Measurements from ENCODE around the gene FARP1.

The FARP1 gene

DNA sequence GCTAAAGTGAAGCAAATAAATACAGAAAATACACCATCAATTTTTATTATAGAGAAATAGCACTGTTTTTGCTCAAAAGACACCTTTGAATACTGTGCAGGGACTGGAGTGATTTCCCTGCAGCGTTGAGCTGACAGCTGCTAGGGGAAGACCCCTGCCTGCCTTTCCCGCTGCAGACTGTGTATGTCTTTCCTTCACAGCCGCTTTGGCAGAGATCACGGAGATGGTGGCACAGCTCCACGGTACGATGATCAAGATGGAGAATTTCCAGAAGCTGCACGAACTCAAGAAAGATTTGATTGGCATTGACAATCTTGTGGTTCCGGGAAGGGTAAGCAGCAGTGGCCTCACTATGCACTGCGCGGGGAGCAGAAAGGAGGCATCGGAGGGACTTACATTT, 292.5 kb downstream of the FARP1 start:
- TF ChIP-seq, protein P1, sequence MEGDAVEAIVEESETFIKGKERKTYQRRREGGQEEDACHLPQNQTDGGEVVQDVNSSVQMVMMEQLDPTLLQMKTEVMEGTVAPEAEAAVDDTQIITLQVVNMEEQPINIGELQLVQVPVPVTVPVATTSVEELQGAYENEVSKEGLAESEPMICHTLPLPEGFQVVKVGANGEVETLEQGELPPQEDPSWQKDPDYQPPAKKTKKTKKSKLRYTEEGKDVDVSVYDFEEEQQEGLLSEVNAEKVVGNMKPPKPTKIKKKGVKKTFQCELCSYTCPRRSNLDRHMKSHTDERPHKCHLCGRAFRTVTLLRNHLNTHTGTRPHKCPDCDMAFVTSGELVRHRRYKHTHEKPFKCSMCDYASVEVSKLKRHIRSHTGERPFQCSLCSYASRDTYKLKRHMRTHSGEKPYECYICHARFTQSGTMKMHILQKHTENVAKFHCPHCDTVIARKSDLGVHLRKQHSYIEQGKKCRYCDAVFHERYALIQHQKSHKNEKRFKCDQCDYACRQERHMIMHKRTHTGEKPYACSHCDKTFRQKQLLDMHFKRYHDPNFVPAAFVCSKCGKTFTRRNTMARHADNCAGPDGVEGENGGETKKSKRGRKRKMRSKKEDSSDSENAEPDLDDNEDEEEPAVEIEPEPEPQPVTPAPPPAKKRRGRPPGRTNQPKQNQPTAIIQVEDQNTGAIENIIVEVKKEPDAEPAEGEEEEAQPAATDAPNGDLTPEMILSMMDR (conservative IDR thresholded peaks at IDR 0.05; ENCODE audit: low read depth, low read length), result no peak
- H3K9ac ChIP-seq, result no peak overlapping the region
- no peak overlapping the region for H3K27ac ChIP-seq
- H3K27me3 ChIP-seq (ENCODE audit: insufficient read depth, low read depth), result no peaks in the 10 kb centered on the region
- H4K20me1 ChIP-seq (ENCODE audit: insufficient read depth), result no peaks in the 10 kb centered on the region
- no peaks in the 10 kb centered on the region for H3K79me2 ChIP-seq (ENCODE audit: insufficient read depth, low read depth)
- no peak overlapping the region for H3K4me2 ChIP-seq
- H3K36me3 ChIP-seq (ENCODE audit: insufficient read depth), result no peaks in the 10 kb centered on the region
- H3K4me3 ChIP-seq (IDR thresholded peaks at IDR 0.05; ENCODE audit: insufficient read depth, low read depth, low read length), result no peak overlapping the region
- H2AFZ ChIP-seq (ENCODE audit: low read depth), result no peak overlapping the region
- H3K4me1 ChIP-seq (ENCODE audit: low read depth, poor library complexity, severe bottlenecking), result no peaks in the 10 kb centered on the region

DNA sequence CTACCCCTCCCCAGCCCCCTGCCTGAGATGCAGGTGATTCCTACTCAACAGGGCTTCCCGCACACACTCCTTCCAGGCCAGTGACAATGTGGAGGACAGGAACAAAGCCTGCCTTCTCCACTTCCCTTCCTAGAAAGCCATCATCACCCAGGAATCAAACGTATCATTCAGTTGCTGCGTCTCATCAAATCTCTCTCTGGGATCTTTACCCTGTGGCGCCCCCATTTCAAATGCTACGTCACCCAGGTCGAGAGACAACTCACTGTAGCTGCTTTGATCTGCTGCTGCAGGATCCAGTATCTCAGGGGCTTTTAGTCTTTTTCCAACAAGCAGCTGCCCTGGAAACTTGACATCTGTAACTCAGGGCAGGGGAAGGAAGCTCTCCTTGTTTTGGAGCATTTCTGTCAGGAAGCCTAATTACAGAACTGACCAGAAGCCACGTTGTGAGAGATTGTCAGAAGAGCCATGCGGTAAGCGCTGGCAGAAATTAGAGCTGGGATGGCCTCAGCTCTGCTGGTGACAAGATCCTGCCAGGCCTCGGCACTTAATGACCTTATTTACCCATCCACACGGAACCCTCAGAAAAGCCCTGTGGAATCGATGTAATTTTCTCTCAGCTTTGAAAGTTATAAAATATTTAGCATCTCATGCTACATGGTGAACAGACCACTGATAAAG, 293.5 kb downstream of the FARP1 start:
- H2AFZ ChIP-seq (ENCODE audit: low read depth), result no peak overlapping the region
- TF ChIP-seq, protein P1 (conservative IDR thresholded peaks at IDR 0.05; ENCODE audit: low read depth, low read length), result no peak
- no peaks in the 10 kb centered on the region for H3K36me3 ChIP-seq (ENCODE audit: insufficient read depth)
- no peaks in the 10 kb centered on the region for H3K4me1 ChIP-seq (ENCODE audit: low read depth, poor library complexity, severe bottlenecking)
- H3K4me3 ChIP-seq (IDR thresholded peaks at IDR 0.05; ENCODE audit: insufficient read depth, low read depth, low read length), result no peak overlapping the region
- H3K27me3 ChIP-seq (ENCODE audit: insufficient read depth, low read depth), result no peaks in the 10 kb centered on the region
- H3K79me2 ChIP-seq (ENCODE audit: insufficient read depth, low read depth), result no peaks in the 10 kb centered on the region
- no peak overlapping the region for H3K27ac ChIP-seq
- no peak overlapping the region for H3K4me2 ChIP-seq
- H4K20me1 ChIP-seq (ENCODE audit: insufficient read depth), result no peaks in the 10 kb centered on the region
- no peak overlapping the region for H3K9ac ChIP-seq

DNA sequence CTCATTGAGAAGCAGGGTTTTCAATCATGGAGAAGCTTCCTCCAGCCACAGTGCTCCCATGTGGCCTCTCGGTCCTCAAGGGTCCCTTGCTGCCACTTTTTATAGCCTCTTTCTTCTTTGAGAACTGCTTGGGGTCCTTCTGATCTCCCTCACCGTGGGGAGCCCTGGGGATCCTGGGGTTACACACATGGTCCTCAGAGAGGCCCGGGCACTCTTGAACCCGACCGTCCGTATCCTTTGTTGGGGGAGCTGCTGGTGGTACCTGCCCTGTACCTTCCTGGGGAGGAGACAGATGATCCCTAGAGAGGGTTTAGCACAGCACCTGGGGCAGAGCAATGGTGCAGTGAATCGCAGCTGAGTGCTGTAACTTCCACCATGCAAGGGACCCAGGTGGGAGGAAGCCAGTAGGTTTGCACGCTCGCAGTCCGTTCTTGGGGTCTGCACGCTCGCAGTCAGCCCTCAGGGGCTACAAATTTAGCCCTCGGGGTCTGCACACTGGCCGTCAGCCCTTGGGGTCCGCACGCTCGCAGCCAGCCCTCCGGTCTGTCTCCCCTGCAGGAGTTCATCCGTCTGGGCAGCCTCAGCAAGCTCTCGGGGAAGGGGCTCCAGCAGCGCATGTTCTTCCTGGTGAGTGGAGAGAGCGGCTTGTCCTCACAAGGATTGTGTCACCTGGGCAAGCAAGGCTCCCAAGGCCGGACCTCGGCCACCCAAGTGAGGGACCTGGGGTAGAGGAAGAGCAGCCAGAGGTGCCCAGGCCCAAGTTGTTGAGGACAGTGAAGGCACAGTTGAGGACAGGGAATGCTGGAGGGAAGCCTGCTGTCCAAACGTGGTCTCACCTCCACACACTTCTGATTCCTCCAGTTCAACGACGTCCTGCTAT, 295.6 kb downstream of the FARP1 start:
- H3K4me2 ChIP-seq, result no peak overlapping the region

DNA sequence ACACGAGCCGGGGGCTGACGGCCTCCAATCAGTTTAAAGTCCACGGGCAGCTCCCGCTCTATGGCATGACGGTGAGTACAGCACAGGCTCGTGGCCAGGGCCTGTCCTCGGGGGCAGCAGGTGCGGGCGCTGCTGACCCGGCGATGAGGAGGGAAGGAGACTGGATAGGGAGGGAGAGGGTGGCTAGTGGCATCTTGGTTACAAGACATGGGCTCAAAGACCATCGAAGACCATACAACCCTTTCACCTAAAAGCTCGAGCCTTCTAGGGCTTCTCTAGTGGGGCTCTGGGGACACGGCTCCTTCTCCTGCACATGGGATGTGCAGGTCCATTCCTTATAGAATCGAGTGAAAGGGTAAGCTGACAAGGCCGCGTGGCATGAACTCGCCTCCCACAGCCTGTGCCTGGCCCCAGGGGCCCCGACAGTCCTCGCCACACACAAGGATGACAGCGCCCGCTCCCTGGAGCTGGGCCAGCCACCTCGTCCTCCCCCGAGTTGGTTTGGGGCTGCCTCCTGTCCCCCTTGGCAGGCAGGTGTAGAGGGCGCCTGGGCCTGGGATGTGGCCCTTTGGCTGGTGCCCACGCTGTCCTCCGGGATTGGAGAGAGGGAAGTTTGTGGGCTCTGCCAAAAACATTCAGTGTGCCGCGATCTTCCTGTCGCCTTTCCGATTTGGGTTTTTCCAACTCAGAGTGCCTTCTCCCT, 296.4 kb downstream of the FARP1 start:
- H2AFZ ChIP-seq (ENCODE audit: low read depth), result no peak overlapping the region
- no peaks in the 10 kb centered on the region for H4K20me1 ChIP-seq (ENCODE audit: insufficient read depth)
- H3K27ac ChIP-seq, result no peak overlapping the region
- H3K4me2 ChIP-seq, result no peak overlapping the region
- H3K79me2 ChIP-seq (ENCODE audit: insufficient read depth, low read depth), result no peaks in the 10 kb centered on the region
- TF ChIP-seq, protein P1 (conservative IDR thresholded peaks at IDR 0.05; ENCODE audit: low read depth, low read length), result no peak
- no peak overlapping the region for H3K4me3 ChIP-seq (IDR thresholded peaks at IDR 0.05; ENCODE audit: insufficient read depth, low read depth, low read length)
- no peaks in the 10 kb centered on the region for H3K27me3 ChIP-seq (ENCODE audit: insufficient read depth, low read depth)
- no peaks in the 10 kb centered on the region for H3K36me3 ChIP-seq (ENCODE audit: insufficient read depth)
- H3K4me1 ChIP-seq (ENCODE audit: low read depth, poor library complexity, severe bottlenecking), result no peaks in the 10 kb centered on the region
- H3K9ac ChIP-seq, result no peak overlapping the region

More for the DNA sequence above, 295.6 kb downstream of the FARP1 start:
- Histone ChIP-seq H3K79me2 (ENCODE audit: insufficient read depth, low read depth) (no peaks in the 10 kb centered on the region), H4K20me1 (ENCODE audit: insufficient read depth) (no peaks in the 10 kb centered on the region), H3K9ac (no peak overlapping the region), H3K4me1 (ENCODE audit: low read depth, poor library complexity, severe bottlenecking) (no peaks in the 10 kb centered on the region), H3K27me3 (ENCODE audit: insufficient read depth, low read depth) (no peaks in the 10 kb centered on the region), H3K4me3 (IDR thresholded peaks at IDR 0.05; ENCODE audit: insufficient read depth, low read depth, low read length) (no peak overlapping the region), H3K27ac (no peak overlapping the region), H3K36me3 (ENCODE audit: insufficient read depth) (no peaks in the 10 kb centered on the region), H2AFZ (ENCODE audit: low read depth) (no peak overlapping the region)
- TF ChIP-seq, protein P1 (conservative IDR thresholded peaks at IDR 0.05; ENCODE audit: low read depth, low read length), result no peak
